ENCODE data around the gene TERT. TPM values are rescaled to one million over a fixed set of nuclear protein-coding genes. Genes with fewer than 3 reads are reported as not detected.
A peak's percentile ranks its signal among the peaks of the same experiment; 100 is the strongest.

Gene TERT
- total RNA-seq, 1 donor from 2014 or later: 2.4 TPM

GRCh38 chr5:1314564-1314982, 19.7 kb upstream of the TERT start:
- Mint-ChIP-seq H3K27ac (no peak overlapping the region), H3K4me3 (no peak overlapping the region), H3K9me3 (peaks cover 11% of the 10 kb centered on the region), H3K27me3 (ENCODE audit: insufficient read depth, low read depth) (peaks cover 2% of the 10 kb centered on the region), H3K36me3 (peaks cover 10% of the 10 kb centered on the region), H3K4me1 (peaks cover 6% of the 10 kb centered on the region)
- Histone ChIP-seq H3F3A (ENCODE audit: low read depth) (peaks cover 14% of the 10 kb centered on the region), H3K9me3 (ENCODE audit: low read depth) (no peaks in the 10 kb centered on the region), H3K4me3 (no peak overlapping the region), H2AFZ (replicated peaks) (no peak overlapping the region), H3K27ac (no peak overlapping the region), H3K9ac (no peak overlapping the region), H3K36me3 (no peaks in the 10 kb centered on the region), H3K27me3 (no peaks in the 10 kb centered on the region), H4K20me1 (ENCODE audit: low read depth) (no peaks in the 10 kb centered on the region), H3K4me1 (peaks cover 12% of the 10 kb centered on the region), H3K4me2 (no peak overlapping the region), H3K79me2 (ENCODE audit: low read depth) (no peaks in the 10 kb centered on the region)
- TF ChIP-seq EZH2 (IDR thresholded peaks at IDR 0.05): no peak
- no peak for TF ChIP-seq CTCF (IDR thresholded peaks at IDR 0.05)
- no peak for TF ChIP-seq EZH2phosphoT487 (IDR thresholded peaks at IDR 0.05)
- no peak for DNase-seq (ENCODE audit: low spot score)

GRCh38 chr5:1312993-1313833, 18.3 kb upstream of the TERT start:
- no peaks in the 10 kb centered on the region for H3K79me2 ChIP-seq (ENCODE audit: low read depth)
- H3K4me1 ChIP-seq: peaks cover 12% of the 10 kb centered on the region
- H3K9ac ChIP-seq: no peak overlapping the region
- Mint-ChIP-seq H3K36me3 (peaks cover 7% of the 10 kb centered on the region), H3K4me3 (no peak overlapping the region), H3K9me3 (peaks cover 11% of the 10 kb centered on the region), H3K4me1 (peaks cover 6% of the 10 kb centered on the region), H3K27ac (no peak overlapping the region), H3K27me3 (ENCODE audit: insufficient read depth, low read depth) (peaks cover 2% of the 10 kb centered on the region)
- H3K36me3 ChIP-seq: no peaks in the 10 kb centered on the region
- no peak for DNase-seq (ENCODE audit: low spot score)
- TF ChIP-seq EZH2phosphoT487 (IDR thresholded peaks at IDR 0.05): no peak
- no peak for TF ChIP-seq EZH2 (IDR thresholded peaks at IDR 0.05)
- TF ChIP-seq CTCF (IDR thresholded peaks at IDR 0.05): no peak
- H3K4me2 ChIP-seq: no peak overlapping the region
- no peak overlapping the region for H3K27ac ChIP-seq
- no peaks in the 10 kb centered on the region for H3K9me3 ChIP-seq (ENCODE audit: low read depth)
- H3K27me3 ChIP-seq: no peaks in the 10 kb centered on the region
- H4K20me1 ChIP-seq (ENCODE audit: low read depth): no peaks in the 10 kb centered on the region
- no peak overlapping the region for H3K4me3 ChIP-seq
- H2AFZ ChIP-seq (replicated peaks): peak overlapping the region; percentile 3
- peaks cover 16% of the 10 kb centered on the region for H3F3A ChIP-seq (ENCODE audit: low read depth)

- no peaks in the 10 kb centered on the region for H3K9me3 ChIP-seq (ENCODE audit: low read depth)
- Mint-ChIP-seq H3K36me3 (peaks cover 2% of the 10 kb centered on the region), H3K9me3 (peaks cover 11% of the 10 kb centered on the region), H3K27me3 (ENCODE audit: insufficient read depth, low read depth) (peaks cover 2% of the 10 kb centered on the region), H3K27ac (no peak overlapping the region), H3K4me1 (peaks cover 6% of the 10 kb centered on the region), H3K4me3 (no peak overlapping the region)
- no peaks in the 10 kb centered on the region for H3K27me3 ChIP-seq
- H3K4me2 ChIP-seq: no peak overlapping the region
- no peak overlapping the region for H2AFZ ChIP-seq (replicated peaks)
- TF ChIP-seq CTCF (IDR thresholded peaks at IDR 0.05): no peak
- TF ChIP-seq EZH2phosphoT487 (IDR thresholded peaks at IDR 0.05): no peak
- TF ChIP-seq EZH2 (IDR thresholded peaks at IDR 0.05): no peak
- H3K36me3 ChIP-seq: no peaks in the 10 kb centered on the region
- H3K79me2 ChIP-seq (ENCODE audit: low read depth): no peaks in the 10 kb centered on the region
- no peak for DNase-seq (ENCODE audit: low spot score)
- H3K27ac ChIP-seq: no peak overlapping the region
- no peak overlapping the region for H3K9ac ChIP-seq
- no peaks in the 10 kb centered on the region for H4K20me1 ChIP-seq (ENCODE audit: low read depth)
- H3K4me3 ChIP-seq: no peak overlapping the region
- peaks cover 15% of the 10 kb centered on the region for H3F3A ChIP-seq (ENCODE audit: low read depth)
- H3K4me1 ChIP-seq: peaks cover 12% of the 10 kb centered on the region
Measured at GRCh38 chr5:1312206-1312605, 17.3 kb upstream of the TERT start.
